8988T (cell line): ENCODE data around the gene CCDC92.
A peak's percentile ranks its signal among the peaks of the same experiment; 100 is the strongest.
"Not testable (repeated sequence)": the region's sequence is repeated elsewhere in the genome, so short reads cannot be mapped to it uniquely, and the experiment has no call there.

Experiments used
- DNase-seq: peaks from one replicate; pipeline ENCODE4 v3.0.0; 2011

The CCDC92 gene

DNA sequence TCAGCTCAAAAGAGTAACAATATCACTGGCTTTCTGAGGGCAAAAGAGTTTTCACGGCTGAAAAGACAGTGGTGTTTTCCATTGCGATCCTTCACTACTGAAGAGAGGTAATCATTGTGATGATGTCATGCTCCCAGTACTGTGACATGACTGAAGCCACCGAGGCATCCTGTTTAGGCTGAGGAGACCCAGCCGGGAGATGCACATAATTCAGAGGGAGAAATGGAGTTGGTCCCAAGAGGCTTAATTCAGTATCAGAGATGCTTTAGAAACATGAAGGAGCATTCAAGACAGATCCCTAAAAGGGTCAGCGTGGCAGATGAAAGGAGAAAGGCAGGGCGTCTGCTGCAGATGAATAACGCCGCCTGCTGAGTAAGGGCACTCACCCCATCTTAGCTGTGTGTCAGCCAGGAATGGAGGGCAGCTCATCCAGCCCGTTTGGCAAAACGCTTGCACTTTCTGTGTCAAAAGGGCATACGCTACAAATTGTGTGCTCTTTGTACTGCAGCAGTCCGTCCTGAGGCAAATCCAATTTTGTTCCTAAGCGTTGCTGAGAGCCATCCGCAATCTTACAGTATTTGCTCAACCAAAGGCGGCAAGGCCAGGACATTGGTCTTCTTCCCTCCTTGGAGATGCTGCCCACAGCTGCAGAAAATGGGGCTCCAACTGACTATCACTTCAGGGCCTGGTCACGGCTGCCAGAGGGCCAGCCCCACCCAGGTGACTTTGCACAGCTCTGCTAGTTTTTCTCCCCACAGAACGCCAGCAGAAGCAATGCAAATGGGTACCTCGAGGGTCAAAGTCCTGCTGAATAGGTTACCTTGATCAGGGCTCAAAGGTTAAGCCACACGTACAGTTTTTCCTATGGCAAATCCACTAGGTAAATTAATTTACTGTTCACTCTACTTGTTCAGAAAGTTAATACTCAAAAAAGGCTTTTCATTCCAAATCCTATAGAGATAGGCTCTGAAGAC lies 23.5 kb downstream of the CCDC92 start:
- DNase-seq = no peak

DNA sequence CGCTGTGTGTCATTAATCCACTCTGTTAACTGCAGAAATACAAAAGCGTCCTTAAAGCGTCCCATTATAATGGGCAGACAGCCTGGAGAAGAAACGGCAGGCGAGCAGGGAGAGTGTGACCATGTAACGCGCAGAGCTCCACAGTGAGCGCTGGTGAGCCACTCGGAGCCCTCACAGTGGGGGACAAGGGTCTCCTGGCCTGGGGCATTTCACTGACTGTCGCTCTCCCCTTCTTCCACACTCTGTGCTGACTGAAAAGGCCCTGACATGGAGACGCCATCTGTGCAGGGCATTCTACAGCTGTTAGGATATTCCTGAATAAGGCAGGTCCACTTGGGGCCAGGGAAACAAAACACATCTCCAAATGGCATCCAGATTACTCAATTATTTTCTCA lies 24.2 kb downstream of the CCDC92 start:
- no peak for DNase-seq

DNA sequence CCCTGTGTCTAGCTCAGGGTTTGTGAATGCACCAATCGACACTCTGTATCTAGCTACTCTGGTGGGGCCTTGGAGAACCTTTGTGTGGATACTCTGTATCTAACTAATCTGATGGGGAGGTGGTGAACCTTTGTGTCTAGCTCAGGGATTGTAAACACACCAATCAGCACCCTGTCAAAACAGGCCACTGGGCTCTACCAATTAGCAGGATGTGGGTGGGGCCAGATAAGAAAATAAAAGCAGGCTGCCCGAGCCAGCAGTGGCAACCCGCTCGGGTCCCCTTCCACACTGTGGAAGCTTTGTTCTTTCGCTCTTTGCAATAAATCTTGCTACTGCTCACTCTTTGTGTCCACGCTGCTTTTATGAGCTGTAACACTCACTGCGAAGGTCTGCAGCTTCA lies 25.1 kb downstream of the CCDC92 start:
- DNase-seq = not testable (repeated sequence)

DNA sequence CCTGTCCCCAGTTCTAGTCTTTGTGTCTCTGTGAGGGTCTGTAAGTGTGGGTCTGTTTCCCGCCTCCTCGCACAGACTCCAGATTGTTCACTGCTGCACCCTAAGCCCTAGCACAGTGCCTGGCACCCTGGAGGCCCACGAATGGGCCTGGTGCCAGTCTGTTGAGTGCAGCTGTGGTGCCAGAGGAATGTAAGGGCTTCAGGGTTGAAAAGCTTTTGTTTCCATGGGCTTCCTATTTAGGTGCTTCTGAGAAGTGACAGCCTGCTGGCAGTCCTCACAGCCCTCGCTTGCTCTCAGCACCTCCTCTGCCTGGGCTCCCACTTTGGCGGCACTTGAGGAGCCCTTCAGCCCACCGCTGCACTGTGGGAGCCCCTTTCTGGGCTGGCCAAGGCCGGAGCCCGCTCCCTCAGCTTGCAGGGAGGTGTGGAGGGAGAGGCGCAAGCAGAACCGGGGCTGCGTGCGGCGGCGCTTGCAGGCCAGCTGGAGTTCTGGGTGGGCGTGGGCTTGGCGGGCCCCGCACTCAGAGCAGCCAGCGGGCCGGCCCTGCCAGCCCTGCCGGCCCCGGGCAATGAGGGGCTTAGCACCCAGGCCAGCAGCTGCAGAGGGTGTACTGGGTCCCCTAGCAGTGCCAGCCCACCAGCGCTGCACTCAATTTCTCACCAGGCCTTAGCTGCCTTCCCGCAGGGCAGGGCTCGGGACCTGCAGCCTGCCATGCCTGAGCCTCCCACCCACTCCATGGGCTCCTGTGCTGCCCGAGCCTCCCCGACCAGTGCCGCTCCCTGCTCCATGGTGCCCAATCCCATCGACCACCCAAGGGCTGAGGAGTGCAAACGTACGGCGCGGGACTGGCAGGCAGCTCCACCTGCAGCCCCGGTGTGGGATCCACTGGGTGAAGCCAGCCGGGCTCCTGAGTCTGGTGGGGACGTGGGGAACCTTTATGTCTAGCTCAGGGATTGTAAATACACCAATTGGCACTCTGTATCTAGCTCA lies 25.8 kb downstream of the CCDC92 start:
- DNase-seq = not testable (repeated sequence)

DNA sequence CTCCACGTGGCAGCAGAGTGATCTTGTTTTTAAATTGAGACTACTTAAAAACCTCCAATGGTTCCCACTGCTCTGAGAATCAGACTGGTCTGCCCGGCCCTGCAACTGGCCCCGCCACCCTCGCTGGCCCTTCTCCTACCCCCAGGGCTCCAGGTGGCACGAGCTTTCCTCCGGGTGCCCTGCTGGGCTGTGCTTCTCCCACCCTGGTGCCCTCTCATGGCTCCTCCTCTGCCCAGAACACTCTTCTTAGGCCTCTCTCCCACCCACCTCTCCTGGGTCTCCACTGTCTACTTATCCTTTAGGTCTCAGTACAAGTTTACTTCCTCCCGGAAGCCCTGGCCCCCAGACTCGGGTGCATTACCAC lies 26.5 kb downstream of the CCDC92 start:
- no peak for DNase-seq

DNA sequence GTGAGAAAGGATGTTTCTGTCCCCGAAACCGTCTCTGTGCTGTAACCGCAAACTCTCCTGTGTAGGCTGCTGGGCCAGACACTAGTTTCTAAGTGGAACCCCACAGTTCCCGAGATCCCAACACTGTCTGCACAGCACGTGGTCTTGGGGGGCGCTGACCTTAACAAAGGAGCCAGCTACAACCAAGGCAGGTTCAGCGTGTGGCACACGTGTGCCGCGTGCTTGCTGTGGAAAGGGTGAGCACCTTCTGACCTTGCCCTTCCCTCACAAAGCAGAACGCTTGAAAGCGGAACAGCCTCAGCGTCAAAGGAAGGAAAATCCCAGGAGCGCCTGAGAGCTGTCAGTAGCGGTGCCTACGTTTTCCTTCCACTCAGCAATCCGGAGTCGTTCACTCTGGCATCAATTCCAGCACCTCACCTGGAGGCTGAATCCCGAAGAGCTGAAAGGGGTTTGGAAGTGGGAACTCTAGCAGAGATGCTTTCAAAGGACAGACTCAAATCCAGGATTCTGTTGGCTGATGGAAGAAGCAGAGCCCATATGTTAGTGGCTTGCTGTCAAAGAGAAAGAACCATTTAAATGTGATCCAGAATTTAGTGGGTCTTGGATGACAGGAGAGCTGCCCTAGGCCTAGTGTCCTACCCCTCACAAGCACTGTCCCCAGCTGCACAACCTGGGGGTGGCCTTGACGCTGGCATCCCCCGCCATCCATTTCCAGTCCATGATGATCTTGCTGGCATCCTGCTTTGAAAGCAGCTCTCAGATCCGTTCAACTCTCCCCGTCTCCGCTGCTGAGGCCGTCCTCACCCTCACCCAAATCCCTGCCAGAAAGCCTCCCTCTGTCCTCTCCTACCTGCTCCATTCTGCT lies 27.1 kb downstream of the CCDC92 start:
- DNase-seq = no peak

DNA sequence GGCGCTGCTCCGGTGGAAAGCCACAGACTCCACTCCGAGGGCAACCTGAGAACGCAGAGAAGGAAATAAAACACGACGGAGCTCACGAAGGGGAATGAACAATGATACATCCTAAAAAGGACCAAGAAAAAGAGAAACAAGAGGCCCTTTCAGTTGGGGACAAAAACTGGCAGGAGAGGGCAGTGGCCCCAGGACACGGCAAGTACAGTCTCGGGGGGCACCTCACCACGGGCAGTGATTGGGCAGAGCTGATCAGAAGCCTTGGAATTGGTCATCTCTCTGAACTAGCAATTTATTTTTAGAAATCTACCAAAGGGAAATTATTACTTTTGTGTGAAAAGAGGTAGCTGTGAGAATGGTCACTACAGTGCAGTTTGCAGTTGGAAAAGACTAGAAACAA lies 27.9 kb downstream of the CCDC92 start:
- DNase-seq = no peak

DNA sequence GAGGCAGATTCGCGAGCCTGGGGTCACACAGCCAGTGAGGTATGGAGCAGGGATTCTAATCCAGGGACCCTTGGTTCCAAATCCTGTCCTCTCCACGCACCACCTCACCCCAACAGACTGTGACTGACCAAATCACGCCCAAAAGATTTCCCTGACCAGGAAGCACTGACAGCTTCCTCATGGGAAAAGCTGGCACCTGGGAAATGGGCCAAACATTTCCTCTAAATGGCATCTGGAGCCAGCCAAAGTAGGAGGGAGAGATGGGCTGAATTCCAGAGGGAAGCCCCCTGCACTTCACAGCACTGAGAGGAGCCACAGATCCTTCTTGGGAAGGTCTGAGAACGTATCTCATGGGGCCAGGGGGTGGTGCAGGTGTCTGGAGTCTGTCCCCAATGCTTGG lies 28.8 kb downstream of the CCDC92 start:
- DNase-seq = no peak

DNA sequence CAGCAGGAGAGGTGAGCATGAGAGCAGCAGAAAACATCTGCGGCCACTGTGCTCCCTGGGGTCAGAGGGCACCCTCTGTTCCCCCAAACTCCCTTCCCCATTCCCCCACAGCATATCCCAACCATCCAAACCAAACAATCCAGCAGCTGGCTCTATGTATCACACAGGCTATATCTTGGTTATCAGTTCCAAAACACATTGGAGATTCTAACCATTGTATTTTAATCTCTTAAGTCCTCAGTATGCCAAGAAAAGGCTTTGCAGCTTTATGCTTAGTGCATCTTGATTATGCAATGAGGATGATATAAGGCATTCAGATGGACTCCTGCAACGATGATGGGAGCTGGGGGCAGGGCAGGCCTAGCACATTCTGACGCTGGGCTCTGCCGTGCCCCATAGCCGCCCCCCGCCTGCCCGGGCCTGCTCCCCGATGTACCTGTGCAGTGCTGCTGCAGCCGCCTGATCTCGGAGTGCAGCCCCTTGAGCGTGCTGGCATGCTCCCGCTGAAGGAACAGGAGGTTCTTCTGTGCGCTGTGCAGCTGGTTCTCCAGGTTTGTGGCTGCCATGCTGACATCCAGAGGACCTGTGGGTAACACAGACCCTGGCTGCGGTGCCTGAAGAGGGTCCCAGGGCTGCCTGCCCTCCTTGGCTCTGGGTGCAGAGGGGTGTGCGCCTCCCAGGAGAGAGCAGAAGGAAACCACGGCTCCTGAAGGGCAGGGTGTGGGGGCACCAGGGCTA lies 29.6 kb downstream of the CCDC92 start:
- no peak for DNase-seq

DNA sequence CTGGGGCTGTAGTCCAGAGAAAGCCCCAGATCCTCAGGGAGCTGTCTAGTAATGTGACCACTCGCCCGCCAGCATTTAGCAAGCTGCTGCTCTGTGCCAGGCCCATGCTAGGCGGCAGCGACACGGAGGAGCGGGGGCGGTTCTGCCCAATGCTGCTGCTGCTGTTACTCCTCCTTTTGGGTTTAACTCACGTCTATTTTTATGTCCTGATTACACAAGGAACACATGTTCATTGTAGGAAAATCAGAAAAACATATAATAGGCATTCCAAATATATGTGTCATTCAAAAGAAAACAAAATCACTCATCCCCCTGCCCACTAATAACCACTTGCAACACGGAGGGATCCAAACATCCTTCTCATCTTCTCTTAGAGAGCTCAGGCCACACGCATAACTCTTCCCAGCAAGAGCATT lies 30.4 kb downstream of the CCDC92 start:
- no peak for DNase-seq

DNA sequence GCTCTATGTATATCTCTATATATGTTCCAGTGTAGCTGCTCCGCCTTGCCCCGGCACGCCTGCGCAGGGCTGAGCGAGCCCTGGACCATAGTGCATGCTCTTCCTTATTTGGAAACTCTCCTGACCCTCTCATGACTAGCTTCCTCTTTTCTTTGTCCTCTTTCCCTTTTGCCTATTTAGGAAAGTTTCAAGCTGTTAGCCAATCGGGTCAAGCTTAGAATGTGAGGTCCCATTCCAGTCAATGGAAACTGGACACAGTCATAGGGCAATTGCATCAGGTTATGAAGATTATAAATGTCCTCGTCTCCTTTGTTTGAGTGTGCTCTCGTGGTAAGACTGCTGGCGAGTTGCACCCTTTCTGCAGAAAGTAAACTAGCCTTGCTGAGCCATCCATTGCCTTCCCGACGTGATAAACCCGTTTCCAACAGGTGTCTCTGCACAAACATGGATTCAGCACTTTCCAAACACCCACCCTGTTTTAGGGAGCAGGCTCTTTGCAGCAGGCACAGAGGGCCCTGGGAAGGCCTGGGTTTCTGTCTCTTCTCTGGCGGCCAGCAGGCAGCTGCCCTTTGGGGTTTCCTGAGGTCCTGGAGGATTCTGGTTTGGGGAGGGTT lies 30.9 kb downstream of the CCDC92 start:
- DNase-seq = no peak

DNA sequence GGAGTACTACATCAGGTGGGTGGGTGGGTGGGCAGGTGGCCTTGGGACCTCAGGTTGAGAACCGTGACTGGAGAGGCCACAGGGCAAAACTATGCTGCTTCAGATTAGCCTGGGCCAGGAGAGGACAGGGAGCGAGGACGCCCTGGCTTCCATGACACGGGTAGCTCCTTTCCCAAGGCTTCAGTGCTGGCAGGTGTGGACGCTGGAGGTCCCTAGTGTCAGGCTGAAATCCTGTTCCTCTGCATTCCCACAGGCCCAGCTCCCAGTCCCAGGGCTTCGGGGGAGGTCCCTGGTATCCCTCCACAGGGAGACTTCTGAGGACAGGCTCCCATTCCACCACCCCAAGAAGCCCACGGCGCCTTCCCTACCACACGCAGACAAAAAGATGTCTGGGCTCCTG lies 31.6 kb downstream of the CCDC92 start:
- no peak for DNase-seq

DNA sequence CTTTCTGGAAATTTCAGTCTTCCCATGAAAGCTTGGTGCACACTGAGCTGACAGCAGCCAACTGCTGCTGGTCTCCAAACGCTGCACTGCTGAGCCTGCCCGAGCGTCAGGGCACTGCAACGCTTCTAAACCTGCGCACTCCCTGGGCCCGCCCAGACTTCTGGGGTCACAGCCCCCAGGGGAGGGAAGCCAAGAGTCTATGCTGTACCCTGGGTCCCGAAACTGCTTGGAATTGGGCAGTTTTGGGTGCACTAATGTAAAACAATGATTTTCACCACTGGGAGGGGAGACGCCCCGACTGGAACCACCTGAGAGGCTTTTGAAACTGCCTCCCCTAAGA lies 32.0 kb downstream of the CCDC92 start:
- DNase-seq = no peak

DNA sequence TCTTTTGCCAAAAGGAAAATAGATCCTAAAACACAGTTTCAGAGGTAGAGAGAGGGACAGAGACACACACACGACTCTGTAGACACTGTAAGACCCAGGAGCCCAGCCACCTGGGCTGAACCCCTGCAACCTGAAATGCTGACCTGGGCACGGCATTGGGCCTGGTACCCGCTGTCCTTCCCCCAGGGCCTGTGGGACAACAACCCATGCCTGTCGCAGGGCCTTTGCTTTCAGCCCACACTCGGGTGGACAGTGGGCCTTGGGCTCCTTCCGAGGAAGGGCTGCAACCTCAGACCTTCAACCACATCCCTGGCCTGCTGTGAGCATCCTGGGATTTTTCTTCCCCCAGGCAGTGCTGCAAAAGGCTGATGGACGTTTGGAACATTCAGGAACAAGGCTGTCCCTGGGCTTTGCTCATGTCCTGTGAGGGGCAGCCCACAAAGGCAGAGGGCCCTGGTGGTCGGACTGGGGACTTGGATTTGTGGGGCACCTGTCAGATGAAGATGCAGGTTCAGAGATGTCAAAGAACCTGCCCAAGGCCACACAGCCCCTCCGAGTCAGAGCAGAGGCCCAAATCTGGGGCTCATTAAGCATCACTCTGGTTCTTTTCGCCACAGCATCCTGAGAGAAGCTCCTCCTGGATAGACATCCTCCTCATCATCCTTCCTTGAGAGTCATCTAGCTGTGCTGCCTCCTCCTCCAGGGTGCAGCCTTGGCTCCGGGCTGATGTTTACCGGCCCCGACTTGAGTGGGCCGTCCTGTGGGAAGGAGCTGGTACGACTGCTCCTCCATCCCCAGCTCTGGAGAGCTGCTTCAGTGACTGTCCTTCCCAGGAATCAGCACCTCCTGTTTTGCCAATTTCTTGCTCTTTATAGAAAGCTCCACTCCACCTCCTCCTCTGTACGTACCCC lies 32.7 kb downstream of the CCDC92 start:
- DNase-seq = no peak

DNA sequence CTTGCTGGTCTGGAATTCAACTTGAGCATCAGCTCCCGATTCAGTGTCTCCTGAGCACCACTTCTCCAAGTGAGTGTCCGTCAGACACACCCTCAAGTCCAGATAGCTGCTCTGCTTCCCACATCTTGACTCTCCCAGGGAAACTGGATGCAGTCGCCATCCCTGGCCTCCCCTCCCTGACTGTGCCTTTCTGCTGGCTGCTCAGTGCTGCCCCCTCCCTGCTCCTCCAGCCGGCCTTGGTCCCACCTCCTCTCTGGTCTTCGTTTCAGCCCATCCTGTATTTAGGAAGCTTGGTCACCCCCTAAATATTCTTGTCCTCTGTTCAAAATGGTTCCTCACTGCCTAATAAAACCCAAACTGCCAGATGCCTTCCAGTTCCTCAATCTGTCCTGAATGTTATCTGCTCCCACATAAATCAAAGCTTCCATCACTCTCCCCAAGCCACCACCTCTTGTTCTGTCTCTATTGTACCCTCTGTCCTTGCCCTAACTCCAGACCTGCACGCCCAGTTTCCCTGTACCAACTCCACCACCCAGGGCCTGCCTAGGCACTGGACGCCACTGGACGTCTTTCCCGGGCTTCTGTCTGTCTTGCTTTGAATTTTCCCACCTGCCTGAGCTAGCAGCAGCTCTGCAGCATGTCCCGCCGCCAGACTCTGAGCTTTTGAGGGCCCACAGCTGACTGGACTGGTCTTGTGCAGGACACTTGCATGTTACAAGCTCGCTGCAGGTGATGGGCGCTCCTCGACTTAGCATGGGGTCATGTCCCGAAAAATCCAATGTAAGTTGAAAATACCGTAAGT lies 33.8 kb downstream of the CCDC92 start:
- DNase-seq = peak; percentile 58

DNA sequence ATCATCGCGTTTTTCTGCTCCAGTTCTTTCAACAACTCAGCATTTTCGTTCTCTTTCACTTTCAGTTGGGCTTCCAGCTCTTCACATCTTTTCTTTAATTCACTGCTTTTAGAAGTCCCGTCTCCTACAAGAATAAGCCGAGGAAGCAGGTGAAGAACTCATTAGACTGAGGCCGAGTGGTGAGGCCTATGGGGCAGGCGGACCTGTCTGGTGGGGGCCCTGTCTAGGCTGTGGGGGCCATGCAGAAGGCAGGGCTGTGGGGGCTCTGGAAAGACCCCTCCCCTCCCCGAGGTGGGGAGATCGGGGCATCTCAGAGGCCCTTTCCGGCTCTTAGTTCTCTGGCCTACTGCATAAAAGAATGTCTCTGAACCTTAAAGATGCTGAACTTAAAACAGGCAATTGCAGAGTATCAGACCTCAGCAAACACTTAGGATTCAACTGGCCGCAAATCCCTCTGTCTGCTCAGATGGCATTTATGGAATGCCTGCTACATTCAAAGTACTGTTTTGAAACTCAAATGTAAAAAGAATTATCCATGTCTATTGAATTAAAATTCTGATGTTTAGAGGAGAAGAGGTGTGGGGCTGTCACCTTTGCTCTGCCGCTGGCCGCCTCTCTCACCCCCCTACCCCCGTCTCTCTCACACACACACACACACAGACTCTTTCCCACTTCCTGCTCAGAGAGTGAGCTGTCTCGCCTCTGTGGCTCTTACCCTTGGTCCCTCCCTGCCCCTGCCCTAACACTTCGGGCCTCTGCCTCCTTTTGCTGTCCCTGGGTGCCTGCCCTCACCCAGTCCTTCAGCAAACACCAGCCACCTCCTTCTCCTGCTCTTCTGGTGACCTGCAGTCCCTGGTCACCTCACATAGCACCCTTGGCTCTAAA lies 34.7 kb downstream of the CCDC92 start:
- DNase-seq = no peak

DNA sequence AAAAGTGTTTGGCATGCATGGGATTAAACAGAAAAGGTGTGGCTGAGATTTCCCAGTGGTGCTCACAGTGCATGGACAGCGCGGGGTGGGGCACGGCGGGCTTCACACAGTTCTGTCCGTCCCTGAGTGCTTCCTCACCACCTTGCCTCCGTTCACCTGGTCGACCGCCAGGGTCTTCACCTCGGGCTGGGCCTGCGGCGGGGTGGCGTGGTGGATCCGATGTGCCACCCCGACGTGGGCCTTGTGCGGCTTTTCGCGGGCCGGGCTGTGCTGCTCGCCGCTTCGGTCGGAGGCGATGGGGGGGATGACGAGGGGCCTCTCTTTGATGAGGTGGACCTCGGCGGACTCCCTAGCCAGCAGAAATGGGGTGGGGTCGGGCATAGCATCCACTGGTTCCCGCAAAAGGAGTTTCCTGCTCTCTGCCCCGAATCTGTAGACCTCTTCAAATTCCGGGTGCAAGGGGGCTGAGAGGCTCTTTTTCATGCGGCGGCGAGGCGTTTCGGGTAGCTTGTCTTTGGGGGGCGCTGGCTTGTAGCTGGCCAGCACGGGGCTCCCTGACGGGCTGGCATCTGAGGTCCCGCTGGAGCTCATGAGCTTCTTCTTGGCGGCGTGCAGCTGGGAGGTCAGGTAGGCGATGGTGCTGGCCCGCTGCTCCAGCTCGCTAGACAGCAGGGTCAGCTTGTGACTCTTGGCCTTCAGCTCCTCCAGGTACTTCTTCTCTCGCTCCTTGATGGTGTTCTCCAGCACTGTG lies 35.5 kb downstream of the CCDC92 start:
- no peak for DNase-seq

DNA sequence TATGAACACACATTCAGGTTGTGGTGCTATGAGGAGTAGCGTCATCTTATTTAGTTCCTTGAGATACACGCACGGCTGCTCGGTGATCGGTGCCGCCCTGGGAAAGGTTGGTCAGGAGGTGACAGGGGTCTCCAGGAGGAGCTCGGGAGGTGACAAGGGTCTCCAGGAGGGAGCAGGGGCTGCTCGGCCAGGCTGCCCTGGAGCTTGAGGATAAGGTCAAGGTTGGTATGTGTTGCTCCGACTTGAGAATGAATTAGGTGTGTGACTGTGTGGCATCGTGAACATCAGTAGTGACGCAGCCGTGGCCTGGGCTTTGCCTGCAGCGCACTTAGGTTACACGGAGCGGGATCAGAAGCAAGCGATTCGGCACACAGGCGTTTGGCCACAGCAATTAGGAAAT lies 36.2 kb downstream of the CCDC92 start:
- no peak for DNase-seq
